HG02571 (cell line): ENCODE data around the gene TRAF3IP1.
"Not testable (repeated sequence)": the region's sequence is repeated elsewhere in the genome, so short reads cannot be mapped to it uniquely, and the experiment has no call there.

Experiments
- ATAC-seq: cut with Tn5 transposase; IDR thresholded peaks from one replicate; pipeline ENCODE4 v1.9.1; 2021; ENCODE audit warnings: mild to moderate bottlenecking, moderate library complexity; ENCODE audit not compliant: unreplicated experiment

The TRAF3IP1 gene

GRCh38 chr2:238320246-238320647, at the start of gene TRAF3IP1:
TRAF3IP1 (plus strand) TSS chr2:238320518; CDS start chr2:238320663, 145 bp downstream.
- ATAC-seq = peak; percentile 97

- ATAC-seq = no peak
Measured at GRCh38 chr2:238270606-238271005, 49.7 kb upstream of the TRAF3IP1 start.

GRCh38 chr2:238271061-238271554, 49.2 kb upstream of the TRAF3IP1 start:
- no peak for ATAC-seq

- ATAC-seq = not testable (repeated sequence)
Measured at GRCh38 chr2:238271686-238272085, 48.6 kb upstream of the TRAF3IP1 start.

- ATAC-seq = no peak
Measured at GRCh38 chr2:238272156-238272555, 48.2 kb upstream of the TRAF3IP1 start.

- not testable (repeated sequence) for ATAC-seq
Measured at GRCh38 chr2:238273433-238273832, 46.9 kb upstream of the TRAF3IP1 start.

- no peak for ATAC-seq
Measured at GRCh38 chr2:238274152-238274865, 46.0 kb upstream of the TRAF3IP1 start.

GRCh38 chr2:238277695-238278094, 42.6 kb upstream of the TRAF3IP1 start:
- no peak for ATAC-seq

GRCh38 chr2:238278626-238279323, 41.5 kb upstream of the TRAF3IP1 start:
- no peak for ATAC-seq

GRCh38 chr2:238279324-238279682, 41.0 kb upstream of the TRAF3IP1 start:
- no peak for ATAC-seq

GRCh38 chr2:238280083-238280825, 40.1 kb upstream of the TRAF3IP1 start:
- ATAC-seq = no peak

GRCh38 chr2:238281826-238282480, 38.4 kb upstream of the TRAF3IP1 start:
- no peak for ATAC-seq

GRCh38 chr2:238282861-238283738, 37.2 kb upstream of the TRAF3IP1 start:
- no peak for ATAC-seq

GRCh38 chr2:238284802-238285515, 35.4 kb upstream of the TRAF3IP1 start:
- no peak for ATAC-seq

- no peak for ATAC-seq
Measured at GRCh38 chr2:238285653-238286082, 34.6 kb upstream of the TRAF3IP1 start.

GRCh38 chr2:238286095-238286494, 34.2 kb upstream of the TRAF3IP1 start:
- ATAC-seq = no peak

GRCh38 chr2:238286551-238286950, 33.8 kb upstream of the TRAF3IP1 start:
- no peak for ATAC-seq

- no peak for ATAC-seq
Measured at GRCh38 chr2:238286987-238287736, 33.2 kb upstream of the TRAF3IP1 start.
